Measurements from ENCODE around the gene NDUFV2. TPM values are rescaled to one million over a fixed set of nuclear protein-coding genes. Genes with fewer than 3 reads are reported as not detected.

NDUFV2 gene
- total RNA-seq, 1 donor from 2014 or later: 124 TPM

- peaks cover 31% of the 10 kb centered on the region for H3K36me3 Mint-ChIP-seq (ENCODE audit: insufficient read depth)
Measured at GRCh38 chr18:9126337-9126736, 23.8 kb downstream of the NDUFV2 start.

GRCh38 chr18:9130195-9130594, 27.7 kb downstream of the NDUFV2 start:
- no peaks in the 10 kb centered on the region for H3K27me3 Mint-ChIP-seq
- H3K36me3 Mint-ChIP-seq (ENCODE audit: insufficient read depth): peaks cover 26% of the 10 kb centered on the region
- no peak overlapping the region for H3K27ac Mint-ChIP-seq
- TF ChIP-seq CTCF (IDR thresholded peaks at IDR 0.05; ENCODE audit: unreplicated experiment): no peak
- peaks cover 9% of the 10 kb centered on the region for H3K4me1 Mint-ChIP-seq (ENCODE audit: low read depth)
- DNase-seq (ENCODE audit: low spot score, unreplicated experiment): no peak
- no peaks in the 10 kb centered on the region for H3K9me3 Mint-ChIP-seq (ENCODE audit: low read depth)
- no peak overlapping the region for H3K4me3 Mint-ChIP-seq (ENCODE audit: low read depth)

More at GRCh38 chr18:9126337-9126736, 23.8 kb downstream of the NDUFV2 start:
- Mint-ChIP-seq H3K4me1 (ENCODE audit: low read depth) (no peaks in the 10 kb centered on the region), H3K4me3 (ENCODE audit: low read depth) (no peak overlapping the region), H3K27me3 (no peaks in the 10 kb centered on the region), H3K27ac (no peak overlapping the region), H3K9me3 (ENCODE audit: low read depth) (no peaks in the 10 kb centered on the region)
- no peak for DNase-seq (ENCODE audit: low spot score, unreplicated experiment)
- TF ChIP-seq CTCF (IDR thresholded peaks at IDR 0.05; ENCODE audit: unreplicated experiment): no peak

- Mint-ChIP-seq H3K9me3 (ENCODE audit: low read depth) (no peaks in the 10 kb centered on the region), H3K4me3 (ENCODE audit: low read depth) (no peak overlapping the region), H3K27ac (no peak overlapping the region), H3K36me3 (ENCODE audit: insufficient read depth) (peaks cover 24% of the 10 kb centered on the region), H3K4me1 (ENCODE audit: low read depth) (peaks cover 15% of the 10 kb centered on the region), H3K27me3 (no peaks in the 10 kb centered on the region)
- no peak for TF ChIP-seq CTCF (IDR thresholded peaks at IDR 0.05; ENCODE audit: unreplicated experiment)
- no peak for DNase-seq (ENCODE audit: low spot score, unreplicated experiment)
Measured at GRCh38 chr18:9130806-9131205, 28.3 kb downstream of the NDUFV2 start.

GRCh38 chr18:9132628-9133027, 30.1 kb downstream of the NDUFV2 start:
- Mint-ChIP-seq H3K36me3 (ENCODE audit: insufficient read depth) (peaks cover 20% of the 10 kb centered on the region), H3K27me3 (no peaks in the 10 kb centered on the region), H3K4me3 (ENCODE audit: low read depth) (no peak overlapping the region), H3K27ac (no peak overlapping the region), H3K4me1 (ENCODE audit: low read depth) (peaks cover 16% of the 10 kb centered on the region), H3K9me3 (ENCODE audit: low read depth) (no peaks in the 10 kb centered on the region)
- no peak for TF ChIP-seq CTCF (IDR thresholded peaks at IDR 0.05; ENCODE audit: unreplicated experiment)
- no peak for DNase-seq (ENCODE audit: low spot score, unreplicated experiment)

GRCh38 chr18:9133225-9133624, 30.7 kb downstream of the NDUFV2 start:
- Mint-ChIP-seq H3K4me1 (ENCODE audit: low read depth) (peaks cover 20% of the 10 kb centered on the region), H3K27me3 (no peaks in the 10 kb centered on the region), H3K36me3 (ENCODE audit: insufficient read depth) (peaks cover 18% of the 10 kb centered on the region), H3K27ac (peak overlapping the region; percentile 29), H3K4me3 (ENCODE audit: low read depth) (no peak overlapping the region), H3K9me3 (ENCODE audit: low read depth) (no peaks in the 10 kb centered on the region)
- DNase-seq (ENCODE audit: low spot score, unreplicated experiment): no peak
- TF ChIP-seq CTCF (IDR thresholded peaks at IDR 0.05; ENCODE audit: unreplicated experiment): no peak
